Prostate gland (tissue), 2 donors: ENCODE results near the gene NUPR2. TPM values are rescaled to one million over a fixed set of nuclear protein-coding genes. Genes with fewer than 3 reads are reported as not detected.
"Not testable (repeated sequence)": the region's sequence is repeated elsewhere in the genome, so short reads cannot be mapped to it uniquely, and the experiment has no call there.

ENCODE experiments used
- DNase-seq: peaks from one replicate; pipeline ENCODE4 v3.0.0-alpha.2; 2019; ENCODE audit warnings: low spot score
- H3K27ac ChIP-seq, 2 donors: fragments of 200-600 bp; sonication (generic); 2 replicates each; pipeline ENCODE4 v1.5.1; 2017 to 2019
- H3K27me3 ChIP-seq: fragments of 200-600 bp; sonication (generic); replicated peaks from 2 replicates; pipeline ENCODE4 v1.5.1; 2019; ENCODE audit not compliant: insufficient read depth
- H3K36me3 ChIP-seq, 2 donors: fragments of 200-600 bp; sonication (generic); 1 replicate in 1 of 2; 2 replicates in 1 of 2; pipeline versions ENCODE4 v1.5.1 to v1.8.1; 2017 to 2019
- H3K4me1 ChIP-seq: fragments of 200-600 bp; sonication (generic); replicated peaks from 2 replicates; pipeline ENCODE4 v1.5.1; 2019
- H3K4me3 ChIP-seq, 2 donors: fragments of 200-600 bp; sonication (generic); 2 replicates each; pipeline ENCODE4 v1.5.1; 2017 to 2019
- H3K9me3 ChIP-seq: fragments of 200-600 bp; sonication (generic); 2 replicates; pipeline ENCODE4 v1.5.1; 2017
- CTCF ChIP-seq, 4 experiments: fragments of 200-600 bp in 2 of 4; fragments of 450-650 bp in 2 of 4; sonication (generic) in 2 of 4; IDR thresholded peaks; 1 replicate in 3 of 4; 2 replicates in 1 of 4; pipeline ENCODE4 v1.5.1; 2016 to 2019; ENCODE audit warnings: antibody characterized with exemption in 4 of 4, mild to moderate bottlenecking in 2 of 4, moderate library complexity in 2 of 4
- POLR2A ChIP-seq: fragments of 450-650 bp; IDR thresholded peaks from one replicate; pipeline ENCODE4 v1.6.1; 2016; ENCODE audit warnings: antibody characterized with exemption, mild to moderate bottlenecking
- POLR2AphosphoS5 ChIP-seq: sonication (generic); formaldehyde crosslinking; IDR thresholded peaks from one replicate; pipeline ENCODE4 v1.6.1; 2017; ENCODE audit warnings: antibody characterized with exemption
- WGBS: methylation state at CpG from one replicate; pipeline ENCODE4 v1.1.5; 2018; 5-methylcytosine and 5-hydroxymethylcytosine counted together
- intact Hi-C: fragments of 100-400 bp; cut with DNase I; formaldehyde crosslinking; loops from one replicate; pipeline ENCODE4 v1.14.2; 2022
- total RNA-seq, 2 donors: library from RNA; depleted of rRNA; stranded (reverse); fragments of >200 nt; gene quantifications; one replicate each; pipeline ENCODE4 v1.1.0, GENCODE V29; 2016

Gene NUPR2
- total RNA-seq, 2 donors from 2014 or later: 11.1 to 40.4 TPM

GRCh38 chr7:56106108-56107073 is 9.8 kb downstream of the NUPR2 start, which contains the start of gene CHCHD2:
Gene CHCHD2, minus strand, starts transcription at chr7:56106476. Its CDS starts 63 bp downstream, at chr7:56106413.
- Histone ChIP-seq H3K27me3 (no peaks in the 10 kb centered on the region), H3K4me3 (peak within 1 kb of the TSS; percentile 59 to 83), H3K9me3 (no peaks in the 10 kb centered on the region), H3K36me3 (peaks cover 0 to 5% of the 10 kb centered on the region in 2 donors), H3K27ac (peak within 1 kb of the TSS; percentile 85 to 91), H3K4me1 (no peaks in the 10 kb centered on the region)
- under 1% methylated on average over 57 of the region's 57 CpGs for WGBS
- DNase-seq: peak; percentile 98
- TF ChIP-seq POLR2AphosphoS5 (peak; percentile 94), POLR2A (peak; percentile 92), CTCF (IDR thresholded peaks at IDR 0.05) (peak in 1 of 4 experiments; percentile 6)
- intact Hi-C loops: no loop called here

DNA sequence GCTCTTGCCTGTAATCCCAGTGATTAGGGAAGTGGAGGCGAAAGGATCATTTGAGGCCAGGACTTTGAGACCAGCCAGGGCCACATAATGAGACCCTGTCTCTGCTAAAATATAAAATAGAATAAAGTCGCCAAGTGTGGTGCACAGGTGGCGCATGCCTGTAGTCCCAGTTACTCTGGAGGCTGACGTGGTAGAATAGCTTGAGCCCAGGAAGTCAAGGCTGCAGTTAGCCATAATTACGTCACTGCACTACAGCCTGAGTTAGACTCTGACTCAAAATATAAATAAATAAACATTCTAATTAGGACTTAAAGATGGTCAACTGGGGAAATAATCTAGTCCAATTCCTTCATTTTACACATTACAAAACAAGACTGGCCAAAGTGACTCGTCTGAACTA is 10.7 kb downstream of the NUPR2 start:
- Histone ChIP-seq H3K4me1 (no peaks in the 10 kb centered on the region), H3K27ac (peak overlapping the region; percentile 85 to 91), H3K4me3 (peak overlapping the region; percentile 59 to 83), H3K36me3 (peaks cover 0 to 13% of the 10 kb centered on the region in 2 donors), H3K9me3 (no peaks in the 10 kb centered on the region), H3K27me3 (no peaks in the 10 kb centered on the region)
- WGBS: 14% methylated on average over 6 of the region's 6 CpGs
- intact Hi-C loops: no loop called here
- no peak for DNase-seq
- TF ChIP-seq POLR2A (no peak), CTCF (IDR thresholded peaks at IDR 0.05) (no peak), POLR2AphosphoS5 (no peak)

DNA sequence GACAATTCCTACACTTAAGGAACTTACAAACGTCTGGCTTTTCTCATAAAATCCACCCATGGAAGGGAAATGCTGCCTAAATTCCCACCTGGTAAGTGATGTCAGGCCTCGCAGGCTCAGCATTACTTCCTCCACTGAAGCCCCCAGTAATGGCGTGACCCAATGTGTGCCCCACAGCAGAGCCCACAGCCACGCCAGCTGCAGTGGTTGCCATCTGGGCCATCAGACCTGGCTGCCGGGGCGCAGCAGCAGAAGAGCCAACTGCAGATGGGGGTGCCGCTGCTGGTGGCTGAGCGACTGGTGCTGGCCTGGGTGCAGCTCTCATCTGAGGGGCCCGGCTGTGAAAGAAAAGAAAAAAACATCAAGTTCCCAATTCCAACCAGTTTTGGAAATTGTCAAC is 12.1 kb downstream of the NUPR2 start:
- H3K27ac ChIP-seq, H3K27me3 ChIP-seq, H3K4me1 ChIP-seq, DNase-seq, H3K9me3 ChIP-seq, H3K4me3 ChIP-seq, intact Hi-C loops: not testable (repeated sequence)
- 89% methylated on average over 9 of the region's 9 CpGs for WGBS
- H3K36me3 ChIP-seq: peaks cover 0 to 13% of the 10 kb centered on the region in 2 donors

DNA sequence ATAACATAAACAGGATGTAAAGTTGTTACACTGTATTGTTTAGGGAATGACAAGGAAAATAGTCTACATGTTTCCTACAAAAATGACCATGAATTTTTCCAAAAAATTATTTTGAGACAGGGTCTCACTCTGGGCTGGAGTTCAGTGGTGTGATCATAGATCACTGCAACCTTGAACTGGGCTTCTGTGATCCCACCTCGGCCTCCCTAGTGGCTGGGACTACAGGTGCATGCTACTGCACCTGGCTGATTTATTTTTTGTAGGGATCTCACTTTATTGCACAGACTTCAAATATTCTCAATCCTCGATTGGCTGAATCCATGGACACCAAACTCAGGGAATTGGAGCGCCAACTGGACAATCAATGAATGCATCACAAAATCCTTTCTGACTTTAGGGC is 16.6 kb downstream of the NUPR2 start:
- no peaks in the 10 kb centered on the region for H3K9me3 ChIP-seq
- no peak overlapping the region for H3K27ac ChIP-seq
- H3K4me1 ChIP-seq: no peaks in the 10 kb centered on the region
- intact Hi-C loops: no loop called here
- peaks cover 0 to 13% of the 10 kb centered on the region in 2 donors for H3K36me3 ChIP-seq
- H3K4me3 ChIP-seq: no peak overlapping the region
- WGBS: 88% methylated on average over 3 of the region's 3 CpGs
- no peak for DNase-seq
- TF ChIP-seq POLR2A (no peak), POLR2AphosphoS5 (no peak), CTCF (IDR thresholded peaks at IDR 0.05) (no peak)
- no peaks in the 10 kb centered on the region for H3K27me3 ChIP-seq

GRCh38 chr7:56098187-56099008 is 17.8 kb downstream of the NUPR2 start:
- H3K9me3 ChIP-seq, H3K27ac ChIP-seq, intact Hi-C loops, H3K4me1 ChIP-seq, DNase-seq, H3K27me3 ChIP-seq, H3K4me3 ChIP-seq: not testable (repeated sequence)
- 93% methylated on average over 8 of the region's 8 CpGs for WGBS
- peaks cover 0 to 13% of the 10 kb centered on the region in 2 donors for H3K36me3 ChIP-seq
